Gastroesophageal sphincter (tissue), 3 donors: ENCODE measurements around the gene PREX1.

Experiments used
- CTCF ChIP-seq, 4 experiments: fragments of 200-600 bp in 2 of 4; fragments of 450-650 bp in 2 of 4; sonication (generic) in 1 of 4; IDR thresholded peaks; one replicate each; pipeline ENCODE4 v1.5.1; 2017 to 2019; ENCODE audit warnings: antibody characterized with exemption in 4 of 4, mild to moderate bottlenecking in 2 of 4, moderate library complexity in 2 of 4
- EP300 ChIP-seq: sonication (generic); formaldehyde crosslinking; IDR thresholded peaks from one replicate; pipeline ENCODE4 v1.6.1; 2017; ENCODE audit warnings: antibody characterized with exemption, mild to moderate bottlenecking
- POLR2A ChIP-seq, 2 donors: fragments of 450-650 bp; IDR thresholded peaks; one replicate each; pipeline ENCODE4 v1.6.1; 2017; ENCODE audit warnings: antibody characterized with exemption in 2 of 2, mild to moderate bottlenecking in 2 of 2, moderate library complexity in 1 of 2

GRCh38 chr20:48662711-48663110, 165.1 kb downstream of the PREX1 start:
- TF ChIP-seq CTCF (IDR thresholded peaks at IDR 0.05) (no peak), POLR2A (IDR thresholded peaks at IDR 0.05) (no peak), EP300 (no peak)
